HG03064 (cell line): ENCODE data around the gene CD55.
A peak's percentile ranks its signal among the peaks of the same experiment; 100 is the strongest.

Experiments
- ATAC-seq: cut with Tn5 transposase; IDR thresholded peaks from one replicate; pipeline ENCODE4 v1.9.1; 2021; ENCODE audit warnings: low read depth; ENCODE audit not compliant: unreplicated experiment

CD55 gene

DNA sequence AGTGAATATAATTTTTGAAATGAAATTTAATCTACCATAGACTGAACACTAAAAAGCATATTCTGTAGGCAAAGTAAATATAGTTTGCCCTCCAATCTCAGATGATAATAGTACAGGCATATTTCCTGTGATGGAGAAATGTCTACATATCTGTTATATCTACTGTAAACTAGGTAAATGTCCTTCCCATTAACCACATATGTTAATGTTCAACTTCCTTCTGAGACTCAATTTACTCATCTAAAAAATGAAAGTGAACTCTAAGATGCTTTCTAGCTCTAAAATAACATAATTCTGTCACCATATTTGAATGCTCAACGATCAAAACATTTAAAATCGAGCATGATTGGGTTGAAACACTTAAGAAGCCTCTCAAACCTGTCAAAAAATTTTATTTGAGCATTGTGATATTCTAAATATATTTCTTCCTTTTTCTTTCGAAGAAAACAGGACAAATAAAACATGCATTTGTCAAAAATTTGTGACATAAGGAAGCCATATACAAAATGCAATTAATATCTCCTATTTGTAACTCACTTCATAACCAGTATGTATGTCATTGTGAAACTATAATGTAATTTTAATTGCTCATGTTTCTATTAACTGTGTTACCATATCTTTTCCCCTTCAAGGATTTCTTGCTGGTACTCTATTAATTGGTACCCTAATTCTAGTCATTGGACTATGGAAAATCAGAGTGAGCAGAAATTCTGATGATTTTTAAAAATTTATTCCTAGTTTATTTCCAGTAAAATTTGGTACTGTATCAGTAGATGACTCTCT is 34.2 kb downstream of the CD55 start:
- no peak for ATAC-seq

DNA sequence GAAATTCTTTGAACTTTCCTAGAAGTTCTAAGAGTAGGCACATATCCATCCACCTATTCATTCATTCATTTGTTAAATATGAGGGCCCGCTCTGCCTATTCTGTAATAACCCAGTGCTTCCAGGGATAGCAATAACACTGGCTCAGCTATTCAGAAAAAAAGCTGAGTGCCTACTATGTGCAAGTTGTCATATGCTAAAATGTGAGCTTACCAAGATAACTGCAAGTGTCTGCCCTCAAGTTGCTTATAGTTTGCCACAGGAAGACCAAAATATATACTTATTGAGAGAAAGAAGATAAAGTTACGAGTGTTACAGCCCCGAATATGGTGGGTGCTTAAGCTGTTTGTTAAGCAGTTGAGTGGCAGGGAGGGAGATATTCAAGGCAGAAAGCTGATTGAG is 39.6 kb downstream of the CD55 start:
- ATAC-seq: no peak

DNA sequence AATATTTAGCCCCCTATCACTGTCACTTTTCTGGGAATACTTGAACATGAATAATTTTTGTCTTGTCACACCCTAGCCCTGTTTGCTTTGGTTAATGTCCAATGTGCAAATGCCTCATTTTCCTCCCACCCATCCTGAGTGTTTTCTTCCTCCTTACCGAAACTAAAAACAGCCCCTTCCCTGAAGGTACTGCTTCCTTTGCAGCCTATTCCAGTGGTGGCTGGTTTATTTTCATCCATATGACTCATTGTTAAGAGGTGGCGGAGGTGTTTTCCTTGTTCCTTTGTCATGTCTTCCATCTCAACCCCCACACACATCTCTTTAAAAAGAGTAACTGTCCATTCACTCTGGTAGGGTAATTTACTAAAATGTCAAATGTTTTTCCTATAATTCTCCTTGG is 40.4 kb downstream of the CD55 start:
- no peak for ATAC-seq

DNA sequence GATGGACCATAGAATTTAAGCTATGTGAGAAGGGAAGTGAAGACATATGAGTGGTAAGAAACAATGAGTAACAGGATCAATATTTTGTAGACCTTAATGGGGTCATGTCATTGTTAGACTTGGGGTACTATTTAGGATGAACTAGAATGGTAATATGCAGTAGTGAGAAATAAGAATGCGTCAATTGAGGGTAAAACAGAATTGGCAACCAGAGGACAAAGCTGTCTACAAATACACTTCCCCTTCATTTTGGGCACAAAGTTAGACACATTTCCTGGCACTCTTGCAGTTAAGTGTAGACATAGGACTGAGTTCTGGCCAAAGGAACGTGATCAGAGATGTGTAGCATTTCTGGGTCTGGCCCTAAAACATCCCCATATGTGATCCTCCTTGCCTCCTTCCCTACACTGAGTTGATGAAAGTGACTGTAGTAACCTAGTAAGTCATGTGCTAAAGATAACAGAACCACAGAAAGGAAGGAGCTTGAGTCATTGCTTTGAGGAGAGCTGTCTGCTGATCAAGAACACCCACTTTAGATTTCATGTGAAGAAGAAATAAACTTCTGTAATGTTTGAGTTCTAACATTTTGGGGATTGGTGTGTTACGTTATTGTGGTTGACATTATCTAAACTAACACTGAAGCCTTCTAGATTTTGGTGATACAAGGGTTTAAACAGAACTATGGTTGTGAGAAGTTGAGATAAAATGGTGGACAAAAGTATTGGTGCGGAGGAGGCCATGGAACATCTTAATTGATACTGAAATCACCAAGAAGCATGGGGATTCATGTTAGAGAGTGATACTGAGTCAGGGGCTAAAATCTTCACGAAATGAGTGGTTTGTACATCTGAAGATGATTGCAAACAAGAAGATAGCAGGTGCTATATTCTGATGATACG is 41.7 kb downstream of the CD55 start:
- no peak for ATAC-seq

DNA sequence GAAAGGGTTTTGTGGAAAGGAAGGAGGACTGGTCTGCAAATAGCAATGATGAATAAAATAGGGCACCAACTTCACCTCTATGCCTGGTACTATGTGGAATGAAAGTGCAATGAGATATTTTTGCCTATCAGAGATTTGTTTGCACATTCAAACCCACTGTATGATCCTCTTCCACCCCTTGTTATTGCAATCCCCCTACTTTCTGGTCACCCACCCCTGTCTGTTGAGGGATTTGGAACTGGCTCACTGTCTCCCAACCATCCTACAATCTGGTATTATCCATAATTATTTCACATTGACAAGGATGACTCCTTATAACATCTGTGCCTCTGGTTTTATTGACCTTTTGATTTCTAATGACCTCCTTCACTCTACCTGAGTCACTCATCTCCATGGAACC is 42.4 kb downstream of the CD55 start:
- ATAC-seq: no peak

DNA sequence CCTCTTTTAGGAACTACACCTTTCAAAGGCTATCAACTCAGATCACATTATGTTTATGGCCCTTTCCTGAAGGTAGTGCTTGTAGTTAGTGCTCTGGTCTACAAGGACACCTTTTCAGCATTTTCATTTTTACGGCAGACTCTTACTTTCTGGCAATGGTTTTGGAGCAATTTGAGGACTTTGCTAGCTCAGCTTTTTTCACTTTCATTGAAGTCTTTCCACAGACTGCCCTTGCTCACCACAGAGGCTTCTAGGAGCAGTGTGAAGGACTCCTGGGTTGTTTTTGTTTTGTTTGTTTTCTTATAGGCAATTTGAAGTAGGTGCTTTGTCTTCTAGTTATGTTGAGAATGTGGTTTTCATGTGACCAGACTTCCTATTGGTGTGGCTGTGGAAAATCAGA is 43.1 kb downstream of the CD55 start:
- ATAC-seq: no peak

DNA sequence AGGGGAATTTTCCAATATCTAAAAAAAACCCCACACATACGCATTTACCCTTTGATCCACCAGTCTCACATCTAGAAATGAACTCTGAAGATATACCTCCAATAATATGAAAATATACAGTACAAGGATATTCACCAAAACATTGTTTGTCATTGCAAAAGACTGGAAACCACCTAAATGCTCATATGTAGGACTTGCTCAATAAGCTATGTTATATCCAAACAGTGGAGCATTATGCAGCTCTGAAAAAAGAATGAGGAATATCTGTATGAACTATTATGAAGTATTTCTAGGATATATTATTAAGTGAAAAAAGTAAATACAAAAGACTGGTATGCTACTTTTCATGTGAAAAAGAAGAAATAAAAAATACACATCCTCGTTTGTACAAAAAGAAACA is 43.6 kb downstream of the CD55 start:
- no peak for ATAC-seq

DNA sequence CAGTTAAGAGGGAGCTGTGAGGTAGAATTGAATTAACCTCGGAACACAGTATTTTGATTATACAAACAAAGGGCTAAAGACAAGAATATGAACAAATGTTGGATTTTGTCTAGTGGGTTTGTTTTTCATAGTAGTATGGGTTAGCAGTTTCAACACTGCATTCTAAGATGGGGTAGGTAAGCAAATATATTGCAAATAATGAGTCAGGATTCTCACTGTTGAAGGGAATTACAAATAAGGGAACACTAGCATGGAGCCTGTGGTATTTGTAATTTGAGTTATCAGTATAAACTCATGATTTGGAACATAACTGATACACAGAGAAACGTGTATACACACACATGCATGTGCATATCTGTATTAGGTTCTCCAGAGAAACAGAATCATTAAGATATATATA is 44.5 kb downstream of the CD55 start:
- ATAC-seq: no peak

DNA sequence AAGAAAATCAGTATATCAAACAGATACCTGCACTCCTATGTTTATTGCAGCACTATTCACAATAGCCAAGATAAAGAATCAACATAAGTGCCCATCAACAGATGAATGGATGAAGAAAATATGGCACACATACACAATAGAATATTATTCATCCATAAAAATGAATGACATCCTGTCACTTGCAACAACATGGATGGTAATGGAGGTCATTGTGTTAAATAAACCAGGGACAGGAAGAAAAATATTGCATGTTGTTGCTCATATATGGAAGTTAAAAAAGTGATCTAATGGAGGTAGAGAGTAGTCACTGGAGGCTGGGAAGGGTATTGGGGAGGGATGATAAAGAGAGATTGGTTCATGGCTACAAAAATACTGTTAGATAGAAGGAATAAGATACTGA is 67.2 kb downstream of the CD55 start:
- no peak for ATAC-seq

DNA sequence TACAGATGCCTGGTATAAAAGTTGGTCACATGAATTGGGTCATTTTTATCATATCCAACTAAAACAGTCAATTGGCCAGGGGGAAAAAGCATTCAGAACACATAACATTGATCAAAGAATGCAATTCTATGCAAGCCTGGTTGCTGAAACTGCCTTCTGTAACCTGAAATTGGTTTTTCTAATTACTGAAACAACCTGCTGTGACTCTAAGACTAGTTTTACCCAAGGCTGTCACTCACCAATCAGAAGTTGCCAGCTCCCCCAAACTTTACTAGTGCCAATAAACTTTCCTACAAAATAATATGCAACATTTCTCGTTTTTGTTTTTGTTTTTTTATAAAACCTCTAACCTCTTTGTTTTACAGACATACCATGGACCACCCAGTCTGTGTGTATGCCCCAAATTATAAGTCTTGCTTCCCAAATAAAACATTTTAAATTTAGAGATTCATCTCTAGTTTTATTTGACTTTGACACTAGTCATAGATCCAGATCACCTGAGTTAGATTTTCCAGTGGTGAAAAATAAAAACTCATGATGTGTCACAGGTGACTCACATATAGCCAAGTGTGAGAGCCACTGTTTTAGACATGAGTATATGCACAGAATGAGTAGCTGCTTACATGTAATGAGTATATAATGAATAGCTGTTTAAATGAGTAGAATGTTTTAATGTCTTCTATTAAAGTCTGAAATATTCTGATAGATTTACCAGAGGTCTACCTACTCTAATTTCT is 68.4 kb downstream of the CD55 start:
- no peak for ATAC-seq

DNA sequence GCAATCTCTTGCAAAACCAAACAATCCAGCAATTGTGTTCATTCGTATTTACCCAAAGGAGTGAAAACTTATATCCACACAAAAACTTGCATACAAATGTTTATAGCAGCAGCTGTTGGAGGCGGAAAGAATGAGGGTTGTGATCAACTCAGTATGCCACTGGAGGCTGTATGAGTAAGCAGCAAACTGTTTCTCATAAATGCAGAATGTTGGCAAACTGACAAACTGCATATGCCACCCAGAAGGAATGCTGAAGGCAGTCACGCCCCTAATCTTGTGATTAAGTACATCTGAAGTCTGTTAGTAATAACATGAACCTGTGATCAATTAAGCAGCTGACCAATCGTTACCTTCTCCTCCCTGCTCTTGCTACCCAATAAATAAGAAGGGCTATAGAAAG is 72.1 kb downstream of the CD55 start:
- ATAC-seq: no peak

DNA sequence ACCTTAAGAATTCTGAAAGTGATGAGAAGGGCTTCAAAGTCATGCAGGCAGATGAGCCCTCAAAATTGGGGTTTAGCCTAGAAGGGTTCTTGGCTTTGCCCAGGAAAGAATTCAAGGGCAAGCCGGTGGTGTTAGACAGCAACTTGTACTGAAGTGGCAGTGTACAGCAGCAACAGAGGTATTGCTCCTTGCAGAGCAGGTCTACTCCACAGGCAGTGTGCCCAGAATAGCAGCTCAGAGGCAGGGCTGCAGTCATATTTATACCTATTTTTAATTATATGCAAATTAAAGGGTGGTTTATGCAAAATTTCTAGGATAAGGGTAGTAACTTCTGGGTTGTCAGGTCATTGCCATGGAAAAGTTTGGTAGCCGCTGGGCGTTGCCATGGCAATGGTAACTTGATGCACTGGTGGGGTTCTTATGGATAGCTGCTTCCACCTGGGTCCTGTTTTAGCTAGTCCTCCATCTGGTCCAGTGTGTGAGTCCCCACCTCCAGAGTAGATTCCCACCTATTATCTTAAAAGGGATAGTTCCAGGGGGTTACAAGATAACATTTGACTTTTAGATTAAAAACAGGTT is 74.8 kb downstream of the CD55 start:
- ATAC-seq: no peak

DNA sequence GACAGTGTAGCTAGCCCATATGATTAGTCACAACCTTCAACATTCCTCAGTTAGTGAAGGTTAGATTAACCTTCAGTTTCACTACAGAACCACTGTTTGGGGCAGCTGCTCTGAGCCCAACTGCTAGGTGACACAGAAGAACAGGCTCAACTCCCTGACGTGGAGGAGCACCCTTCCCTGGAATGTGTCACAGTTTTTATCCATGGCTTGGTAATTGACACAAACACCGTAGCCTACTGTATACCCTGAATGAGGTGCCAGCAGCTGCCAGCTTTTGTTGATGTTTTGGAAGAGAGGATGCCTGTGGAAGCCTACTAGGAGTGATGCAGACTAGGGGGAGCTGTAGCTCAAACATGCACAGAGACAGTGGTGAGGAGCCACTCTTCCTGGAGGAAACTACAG is 76.0 kb downstream of the CD55 start:
- ATAC-seq: no peak

DNA sequence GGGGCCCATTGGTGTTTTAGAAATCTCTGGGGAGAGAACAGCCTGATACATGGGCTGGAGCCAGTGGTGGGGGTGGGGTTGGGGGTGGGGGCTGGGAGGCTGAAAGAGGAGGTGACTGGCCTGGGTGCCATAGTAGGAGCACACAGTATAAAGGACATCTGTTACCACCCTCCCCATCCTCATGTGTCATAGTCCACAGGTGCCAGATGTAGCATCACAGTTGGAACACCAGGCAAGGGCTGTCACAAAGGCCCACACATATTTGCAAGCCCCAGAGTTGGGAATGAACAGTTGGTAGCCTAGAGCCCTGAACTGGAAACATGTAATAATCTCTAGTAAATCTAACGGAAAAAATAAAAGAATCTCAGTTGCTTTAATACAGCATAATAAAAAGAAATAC is 77.5 kb downstream of the CD55 start:
- no peak for ATAC-seq

DNA sequence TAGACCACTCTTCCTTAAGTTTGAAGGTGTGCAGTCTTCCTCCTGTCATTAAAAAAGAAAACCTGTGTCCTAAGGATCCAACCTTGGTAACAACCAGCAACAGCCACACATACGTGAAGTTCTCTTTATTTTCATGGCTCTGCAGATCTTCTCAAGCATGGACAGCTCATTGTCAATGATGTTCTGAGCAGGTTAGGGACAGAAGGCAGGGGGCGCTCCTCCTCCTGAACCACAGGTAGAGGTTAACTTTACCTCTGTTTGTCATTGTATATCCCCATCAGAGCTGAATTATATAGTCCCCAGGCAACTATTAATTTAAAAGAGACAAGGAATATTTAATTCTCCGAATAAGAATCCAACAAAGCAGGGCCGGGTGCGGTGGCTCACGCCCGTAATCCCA is 80.1 kb downstream of the CD55 start:
- ATAC-seq: no peak

DNA sequence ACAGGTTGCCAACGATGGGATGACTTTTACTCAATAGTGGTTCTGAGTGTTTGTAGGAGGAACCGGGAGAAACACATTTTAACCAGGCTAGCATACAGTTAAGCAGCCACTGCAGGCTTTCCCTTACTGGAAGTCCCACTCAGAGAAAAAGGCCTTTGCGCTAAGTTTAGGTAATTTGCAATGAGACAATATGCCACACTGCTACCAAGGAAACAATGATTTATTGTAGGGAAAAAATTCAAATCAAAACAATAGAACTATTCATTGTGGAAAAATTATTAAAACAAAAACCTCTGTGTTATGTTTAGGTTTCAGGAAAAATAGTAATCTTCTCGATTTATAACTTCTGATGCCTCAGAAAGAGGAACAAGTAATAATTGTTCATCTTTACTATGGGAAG is 81.3 kb downstream of the CD55 start:
- ATAC-seq: no peak

DNA sequence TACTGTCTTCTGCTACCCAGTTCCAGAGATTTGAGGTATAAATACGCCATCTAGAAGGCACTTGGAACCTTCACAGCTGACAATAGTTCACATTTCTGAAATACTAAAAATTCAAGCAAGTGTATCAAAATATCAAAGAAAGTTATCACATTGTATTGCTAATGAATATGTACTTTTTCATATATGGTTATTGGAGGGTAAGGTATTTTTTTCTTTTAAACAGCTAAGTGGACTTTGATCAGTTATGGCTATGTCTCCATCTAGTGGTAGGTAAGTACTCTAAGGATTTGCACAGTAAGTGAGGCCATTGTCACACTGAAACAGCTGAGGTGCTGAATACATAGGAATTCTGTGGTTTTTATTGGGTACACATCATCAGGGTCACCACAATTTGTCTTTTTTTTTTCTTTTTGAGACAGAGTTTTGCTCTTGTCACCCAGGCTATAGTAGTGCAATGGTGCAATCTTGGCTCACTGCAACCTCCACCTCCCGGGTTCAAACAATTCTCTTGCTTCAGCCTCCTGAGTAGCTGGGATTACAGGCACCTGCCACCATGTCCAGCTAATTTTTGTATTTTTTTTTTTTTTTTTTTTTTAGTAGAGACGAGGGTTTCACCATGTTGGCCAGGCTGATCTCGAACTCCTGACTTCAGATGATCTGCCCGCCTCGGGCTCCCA is 83.5 kb downstream of the CD55 start:
- peak; percentile 62 for ATAC-seq

DNA sequence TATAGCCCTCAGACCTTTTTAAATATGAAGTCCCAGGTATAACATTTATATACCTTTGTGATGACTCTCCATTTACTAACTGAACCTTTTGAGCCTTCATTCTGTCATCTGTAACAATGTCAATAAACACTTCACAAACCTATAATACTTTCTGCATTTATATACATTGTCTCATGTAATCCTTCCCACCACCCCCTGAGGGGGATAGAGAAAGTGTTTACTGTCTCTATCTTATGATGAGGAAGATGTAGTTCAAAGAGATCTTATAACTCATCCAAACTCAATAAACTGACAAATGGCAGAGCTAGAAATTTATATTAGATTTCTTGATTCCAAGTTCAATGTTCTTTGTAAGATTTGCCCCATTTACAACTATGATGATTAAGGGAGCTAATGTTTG is 84.3 kb downstream of the CD55 start:
- no peak for ATAC-seq

DNA sequence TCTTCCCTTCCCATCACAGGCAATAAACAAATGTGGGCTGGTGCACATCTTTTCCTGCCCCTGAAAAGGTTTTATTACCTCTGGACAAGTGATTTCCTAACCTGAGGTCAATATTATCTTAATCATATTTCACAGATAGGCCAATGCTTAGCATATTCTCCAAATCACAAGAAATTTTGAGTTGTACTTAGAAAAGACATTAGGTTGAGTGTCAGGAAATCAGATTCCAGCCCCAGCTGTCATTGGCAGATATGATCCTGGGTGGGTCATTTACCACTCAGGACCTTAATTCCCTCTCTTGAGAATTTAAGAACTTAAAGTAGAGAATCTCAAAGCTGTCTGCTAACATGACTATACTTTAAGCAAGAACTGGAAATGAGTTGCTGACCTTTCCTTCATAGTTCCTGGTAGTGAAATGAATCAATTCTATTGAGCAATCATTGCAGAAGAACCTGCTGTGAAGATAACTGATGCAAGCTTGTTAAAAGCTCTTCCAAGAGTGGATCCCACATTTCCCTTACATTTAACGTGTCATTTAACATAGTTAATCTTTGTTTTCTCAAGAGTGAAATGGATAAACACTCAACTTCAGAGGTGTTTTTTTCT is 86.3 kb downstream of the CD55 start:
- no peak for ATAC-seq
